GM18520 (cell line): ENCODE measurements around the gene LAMB3.

Experiments
- ATAC-seq: cut with Tn5 transposase; IDR thresholded peaks from one replicate; pipeline ENCODE4 v1.9.1; 2021; ENCODE audit not compliant: unreplicated experiment

The LAMB3 gene

GRCh38 chr1:209567698-209568175 lies 84.5 kb downstream of the LAMB3 start:
- no peak for ATAC-seq

- no peak for ATAC-seq
These were observed 86.2 kb downstream of the LAMB3 start for GRCh38 chr1:209565759-209566678.
